ENCODE results near the gene FAM210B. TPM values are rescaled to one million over a fixed set of nuclear protein-coding genes. Genes with fewer than 3 reads are reported as not detected.
"Not testable (repeated sequence)": the region's sequence is repeated elsewhere in the genome, so short reads cannot be mapped to it uniquely, and the experiment has no call there.

Gene FAM210B
- total RNA-seq, 3 donors from 2014 or later: 62.6 to 100.0 (median 80.8) TPM

GRCh38 chr20:56409521-56409920, 50.7 kb downstream of the FAM210B start:
- no peak for TF ChIP-seq POLR2A (IDR thresholded peaks at IDR 0.05)
- no peak overlapping the region for H3K27ac ChIP-seq
- no peaks in the 10 kb centered on the region for H3K9me3 ChIP-seq
- H3K4me1 ChIP-seq: no peaks in the 10 kb centered on the region
- H3K27me3 ChIP-seq: no peaks in the 10 kb centered on the region
- intact Hi-C loops (cut with DNase I; ENCODE audit: low total_unique reads): no loop called here
- no peak overlapping the region for H3K4me3 ChIP-seq
- no peak for DNase-seq (ENCODE audit: low spot score in 2 of 2)
- no peaks in the 10 kb centered on the region for H3K36me3 ChIP-seq

- H3K36me3 ChIP-seq: no peaks in the 10 kb centered on the region
- no peaks in the 10 kb centered on the region for H3K9me3 ChIP-seq
- DNase-seq (ENCODE audit: low spot score in 2 of 2): no peak
- no peaks in the 10 kb centered on the region for H3K27me3 ChIP-seq
- H3K4me1 ChIP-seq: no peaks in the 10 kb centered on the region
- intact Hi-C loops (cut with DNase I; ENCODE audit: low total_unique reads): no loop called here
- H3K4me3 ChIP-seq: no peak overlapping the region
- no peak overlapping the region for H3K27ac ChIP-seq
- no peak for TF ChIP-seq POLR2AphosphoS5 (IDR thresholded peaks at IDR 0.05)
- no peak for TF ChIP-seq POLR2A (IDR thresholded peaks at IDR 0.05)
- no peak for TF ChIP-seq CTCF (IDR thresholded peaks at IDR 0.05)
These were observed 51.2 kb downstream of the FAM210B start for GRCh38 chr20:56409956-56410355.

- H3K9me3 ChIP-seq; H3K4me1 ChIP-seq; DNase-seq (ENCODE audit: low spot score in 2 of 2); H3K4me3 ChIP-seq; H3K27me3 ChIP-seq; intact Hi-C loops (cut with DNase I; ENCODE audit: low total_unique reads); H3K36me3 ChIP-seq: not testable (repeated sequence)
- H3K27ac ChIP-seq: peak overlapping the region in 1 of 2 donors; percentile 65
These were observed 52.5 kb downstream of the FAM210B start for GRCh38 chr20:56411287-56411686.

- TF ChIP-seq POLR2A (IDR thresholded peaks at IDR 0.05) (no peak), POLR2AphosphoS5 (IDR thresholded peaks at IDR 0.05) (no peak), CTCF (IDR thresholded peaks at IDR 0.05) (no peak)
- no peaks in the 10 kb centered on the region for H3K4me1 ChIP-seq
- peak within 1 kb of the TSS; percentile 5 to 65 for H3K27ac ChIP-seq
- no peaks in the 10 kb centered on the region for H3K36me3 ChIP-seq
- no peak for DNase-seq (ENCODE audit: low spot score in 2 of 2)
- intact Hi-C loops (cut with DNase I; ENCODE audit: low total_unique reads): no loop called here
- H3K4me3 ChIP-seq: peak within 1 kb of the TSS in 2 of 3 donors; percentile 14 to 41
- H3K9me3 ChIP-seq: no peaks in the 10 kb centered on the region
- H3K27me3 ChIP-seq: no peaks in the 10 kb centered on the region
These were observed 53.1 kb downstream of the FAM210B start, which contains the start of gene CASS4 for GRCh38 chr20:56411759-56412472. TSS of gene CASS4 (plus strand) at chr20:56412260. CDS start at chr20:56412459, 199 bp downstream.

- Histone ChIP-seq H3K9me3 (no peaks in the 10 kb centered on the region), H3K36me3 (no peaks in the 10 kb centered on the region), H3K4me1 (no peaks in the 10 kb centered on the region), H3K4me3 (peak overlapping the region in 2 of 3 donors; percentile 14 to 41), H3K27me3 (no peaks in the 10 kb centered on the region), H3K27ac (peak overlapping the region; percentile 5 to 65)
- TF ChIP-seq CTCF (IDR thresholded peaks at IDR 0.05): no peak
- TF ChIP-seq POLR2A (IDR thresholded peaks at IDR 0.05): no peak
- TF ChIP-seq POLR2AphosphoS5 (IDR thresholded peaks at IDR 0.05): no peak
- intact Hi-C loops (cut with DNase I; ENCODE audit: low total_unique reads): no loop called here
- DNase-seq (ENCODE audit: low spot score in 2 of 2): no peak
These were observed 53.7 kb downstream of the FAM210B start for GRCh38 chr20:56412473-56412790.

GRCh38 chr20:56412949-56413348, 54.2 kb downstream of the FAM210B start:
- H3K27ac ChIP-seq: peak overlapping the region in 1 of 2 donors; percentile 65
- no peaks in the 10 kb centered on the region for H3K36me3 ChIP-seq
- H3K27me3 ChIP-seq: no peaks in the 10 kb centered on the region
- DNase-seq (ENCODE audit: low spot score in 2 of 2): no peak
- intact Hi-C loops (cut with DNase I; ENCODE audit: low total_unique reads): no loop called here
- no peaks in the 10 kb centered on the region for H3K9me3 ChIP-seq
- peak overlapping the region in 1 of 3 donors; percentile 14 for H3K4me3 ChIP-seq
- H3K4me1 ChIP-seq: no peaks in the 10 kb centered on the region
- TF ChIP-seq CTCF (IDR thresholded peaks at IDR 0.05) (no peak), POLR2AphosphoS5 (IDR thresholded peaks at IDR 0.05) (no peak), POLR2A (IDR thresholded peaks at IDR 0.05) (no peak)
